HL-60 (cell line): ENCODE results near the gene ZNF587.
"Not testable (repeated sequence)": the region's sequence is repeated elsewhere in the genome, so short reads cannot be mapped to it uniquely, and the experiment has no call there.

Experiments used
- GABPA ChIP-seq: IDR thresholded peaks from 2 replicates; pipeline ENCODE4 v1.6.1; 2012; ENCODE audit warnings: low read depth
- POLR2AphosphoS5 ChIP-seq: IDR thresholded peaks from 2 replicates; pipeline ENCODE4 v1.6.1; 2012; ENCODE audit warnings: low read depth
- REST ChIP-seq: IDR thresholded peaks from 2 replicates; pipeline ENCODE4 v1.6.1; 2012; ENCODE audit warnings: low read depth; ENCODE audit not compliant: insufficient replicate concordance
- SPI1 ChIP-seq: IDR thresholded peaks from 2 replicates; pipeline ENCODE4 v1.6.1; 2012; ENCODE audit warnings: low read depth, mild to moderate bottlenecking, borderline replicate concordance
- TF ChIP-seq, protein P1 (sequence below): IDR thresholded peaks from one replicate; pipeline ENCODE4 v1.5.1; 2011; ENCODE audit warnings: low read length, control low read depth, inconsistent platforms; ENCODE audit not compliant: insufficient read depth

DNA sequence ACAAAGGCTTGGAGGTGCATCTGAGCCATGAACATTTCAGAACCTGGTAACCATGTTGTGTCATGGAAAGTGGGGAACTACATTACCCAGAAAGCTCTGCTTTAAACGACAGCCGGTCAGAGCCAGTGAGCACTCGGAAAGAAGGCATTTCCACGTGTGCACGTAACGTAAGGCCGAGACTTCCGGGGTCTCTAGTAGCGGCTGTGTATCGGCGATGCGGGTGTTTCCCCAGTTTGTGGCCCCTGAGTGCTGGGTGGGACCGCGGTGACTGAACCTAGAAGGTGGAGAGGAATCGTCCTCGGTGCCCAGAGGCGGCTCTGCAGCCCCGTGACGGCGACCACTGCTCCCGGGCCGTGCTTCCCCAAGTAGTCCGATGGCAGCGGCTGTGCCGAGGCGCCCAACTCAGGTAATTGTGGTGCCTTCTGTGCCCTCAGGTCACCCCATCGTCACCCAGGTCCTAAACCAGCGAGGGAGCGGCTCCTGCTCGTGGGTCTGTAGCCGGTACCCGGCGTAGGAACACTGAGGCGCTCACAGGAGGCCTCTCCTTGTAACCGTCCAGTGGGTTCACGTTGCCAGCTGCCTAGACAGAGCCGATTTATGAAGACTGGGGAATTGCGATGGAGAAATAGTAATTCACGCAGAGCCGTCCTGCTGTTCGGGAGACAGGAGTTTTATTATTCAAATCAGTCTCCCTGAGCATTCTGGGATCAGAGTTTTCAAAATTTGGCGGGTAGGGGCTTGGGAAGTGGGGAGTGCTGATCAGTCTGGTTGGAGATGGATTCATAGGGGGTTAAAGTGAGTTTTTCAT is at the start of gene ZNF587:
- TF ChIP-seq POLR2AphosphoS5 (peak; percentile 79), GABPA (peak; percentile 66)
- TF ChIP-seq, protein P1, sequence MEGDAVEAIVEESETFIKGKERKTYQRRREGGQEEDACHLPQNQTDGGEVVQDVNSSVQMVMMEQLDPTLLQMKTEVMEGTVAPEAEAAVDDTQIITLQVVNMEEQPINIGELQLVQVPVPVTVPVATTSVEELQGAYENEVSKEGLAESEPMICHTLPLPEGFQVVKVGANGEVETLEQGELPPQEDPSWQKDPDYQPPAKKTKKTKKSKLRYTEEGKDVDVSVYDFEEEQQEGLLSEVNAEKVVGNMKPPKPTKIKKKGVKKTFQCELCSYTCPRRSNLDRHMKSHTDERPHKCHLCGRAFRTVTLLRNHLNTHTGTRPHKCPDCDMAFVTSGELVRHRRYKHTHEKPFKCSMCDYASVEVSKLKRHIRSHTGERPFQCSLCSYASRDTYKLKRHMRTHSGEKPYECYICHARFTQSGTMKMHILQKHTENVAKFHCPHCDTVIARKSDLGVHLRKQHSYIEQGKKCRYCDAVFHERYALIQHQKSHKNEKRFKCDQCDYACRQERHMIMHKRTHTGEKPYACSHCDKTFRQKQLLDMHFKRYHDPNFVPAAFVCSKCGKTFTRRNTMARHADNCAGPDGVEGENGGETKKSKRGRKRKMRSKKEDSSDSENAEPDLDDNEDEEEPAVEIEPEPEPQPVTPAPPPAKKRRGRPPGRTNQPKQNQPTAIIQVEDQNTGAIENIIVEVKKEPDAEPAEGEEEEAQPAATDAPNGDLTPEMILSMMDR, result not testable (repeated sequence)
- TF ChIP-seq SPI1, REST: not testable (repeated sequence)
